GM12873 (cell line): ENCODE results near the gene ANAPC10.

ENCODE experiments used
- CTCF ChIP-seq: IDR thresholded peaks from 2 replicates; pipeline ENCODE4 v1.5.1; 2012; ENCODE audit warnings: low read depth, mild to moderate bottlenecking, moderate library complexity, low read length, control low read depth; ENCODE audit not compliant: insufficient read depth; ENCODE audit errors: missing control alignments

ANAPC10 gene

GRCh38 chr4:145093638-145094037, 4.4 kb downstream of the ANAPC10 start:
- TF ChIP-seq CTCF: no peak

- no peak for TF ChIP-seq CTCF
Measured at GRCh38 chr4:145090380-145090779, 7.6 kb downstream of the ANAPC10 start.

GRCh38 chr4:145083891-145084605, 13.9 kb downstream of the ANAPC10 start:
- TF ChIP-seq CTCF: no peak

GRCh38 chr4:145081756-145082155, 16.2 kb downstream of the ANAPC10 start:
- no peak for TF ChIP-seq CTCF

GRCh38 chr4:145076469-145076855, 21.5 kb downstream of the ANAPC10 start:
- TF ChIP-seq CTCF: no peak

GRCh38 chr4:145075742-145076468, 22.1 kb downstream of the ANAPC10 start:
- no peak for TF ChIP-seq CTCF

- no peak for TF ChIP-seq CTCF
Measured at GRCh38 chr4:145071560-145071959, 26.4 kb downstream of the ANAPC10 start.
